ENCODE results near the gene FAAP100.

FAAP100 gene

GRCh38 chr17:81567191-81567590, 15.0 kb upstream of the FAAP100 start:
- Mint-ChIP-seq H3K36me3 (peaks cover 99% of the 10 kb centered on the region), H3K4me3 (no peak overlapping the region), H3K27ac (no peak overlapping the region), H3K9me3 (no peaks in the 10 kb centered on the region), H3K4me1 (no peaks in the 10 kb centered on the region)
- no peak for DNase-seq (ENCODE audit: low spot score in 2 of 2)
- ATAC-seq: no peak

- H3K27ac Mint-ChIP-seq: peak overlapping the region; percentile 23
- no peak for DNase-seq (ENCODE audit: low spot score in 2 of 2)
- no peak for ATAC-seq
- no peak overlapping the region for H3K4me3 Mint-ChIP-seq
- peaks cover 99% of the 10 kb centered on the region for H3K36me3 Mint-ChIP-seq
- no peaks in the 10 kb centered on the region for H3K9me3 Mint-ChIP-seq
- no peaks in the 10 kb centered on the region for H3K4me1 Mint-ChIP-seq
These were observed 14.4 kb upstream of the FAAP100 start for GRCh38 chr17:81566461-81567126.

GRCh38 chr17:81565231-81565630, 13.1 kb upstream of the FAAP100 start:
- peak overlapping the region; percentile 23 for H3K27ac Mint-ChIP-seq
- ATAC-seq (no peak), DNase-seq (ENCODE audit: low spot score in 2 of 2) (no peak)
- H3K4me3 Mint-ChIP-seq: no peak overlapping the region
- no peaks in the 10 kb centered on the region for H3K9me3 Mint-ChIP-seq
- peaks cover 99% of the 10 kb centered on the region for H3K36me3 Mint-ChIP-seq
- no peaks in the 10 kb centered on the region for H3K4me1 Mint-ChIP-seq

- no peaks in the 10 kb centered on the region for H3K4me1 Mint-ChIP-seq
- H3K27ac Mint-ChIP-seq: no peak overlapping the region
- H3K4me3 Mint-ChIP-seq: no peak overlapping the region
- DNase-seq (ENCODE audit: low spot score in 2 of 2) (no peak), ATAC-seq (no peak)
- no peaks in the 10 kb centered on the region for H3K9me3 Mint-ChIP-seq
- H3K36me3 Mint-ChIP-seq: peaks cover 99% of the 10 kb centered on the region
These were observed 12.6 kb upstream of the FAAP100 start for GRCh38 chr17:81564778-81565177.

DNA sequence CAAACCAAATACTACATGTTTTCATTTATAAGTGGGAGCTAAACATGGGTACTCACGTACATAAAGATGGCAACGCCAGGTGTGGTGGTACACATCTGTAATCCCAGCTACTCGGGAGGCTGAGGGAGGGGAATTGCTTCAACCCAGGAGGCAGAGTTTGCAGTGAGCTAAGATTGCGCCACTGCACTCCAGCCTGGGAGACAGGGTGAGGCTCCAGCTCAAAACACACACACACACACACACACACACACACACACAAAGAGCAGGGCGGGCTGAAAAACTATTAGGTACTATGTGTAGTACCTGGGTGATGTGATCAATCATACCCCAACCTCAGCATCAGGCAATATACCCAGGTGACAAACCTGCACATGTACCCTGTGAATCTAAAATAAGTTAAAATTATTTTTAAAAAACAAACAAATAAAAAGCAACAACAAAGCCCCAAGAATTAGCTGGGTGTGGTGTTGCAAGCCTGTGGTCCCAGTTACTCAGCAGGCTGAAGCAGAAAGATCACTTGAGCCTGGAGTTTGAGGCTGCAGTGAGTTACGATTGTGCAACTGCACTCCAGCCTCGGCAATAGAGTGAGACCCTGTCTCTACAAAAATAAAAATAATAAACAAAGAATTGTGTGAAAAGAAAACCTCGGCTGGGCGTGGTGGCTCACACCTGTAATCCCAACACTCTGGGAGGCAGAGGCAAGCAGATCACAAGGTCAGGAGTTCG, 11.9 kb upstream of the FAAP100 start:
- no peak overlapping the region for H3K27ac Mint-ChIP-seq
- no peak overlapping the region for H3K4me3 Mint-ChIP-seq
- H3K36me3 Mint-ChIP-seq: peaks cover 98% of the 10 kb centered on the region
- H3K9me3 Mint-ChIP-seq: no peaks in the 10 kb centered on the region
- ATAC-seq (no peak), DNase-seq (ENCODE audit: low spot score in 2 of 2) (no peak)
- no peaks in the 10 kb centered on the region for H3K4me1 Mint-ChIP-seq

GRCh38 chr17:81561494-81561885, 9.3 kb upstream of the FAAP100 start:
- Mint-ChIP-seq H3K4me1 (no peaks in the 10 kb centered on the region), H3K36me3 (peaks cover 97% of the 10 kb centered on the region), H3K4me3 (no peak overlapping the region), H3K9me3 (no peaks in the 10 kb centered on the region), H3K27ac (no peak overlapping the region)
- DNase-seq (ENCODE audit: low spot score in 2 of 2) (no peak), ATAC-seq (no peak)

- Mint-ChIP-seq H3K27ac (no peak overlapping the region), H3K36me3 (peaks cover 86% of the 10 kb centered on the region), H3K4me1 (peaks cover 4% of the 10 kb centered on the region), H3K9me3 (no peaks in the 10 kb centered on the region), H3K4me3 (no peak overlapping the region)
- DNase-seq (ENCODE audit: low spot score in 2 of 2): no peak
- ATAC-seq: no peak
These were observed 7.0 kb upstream of the FAAP100 start for GRCh38 chr17:81558941-81559806.

DNA sequence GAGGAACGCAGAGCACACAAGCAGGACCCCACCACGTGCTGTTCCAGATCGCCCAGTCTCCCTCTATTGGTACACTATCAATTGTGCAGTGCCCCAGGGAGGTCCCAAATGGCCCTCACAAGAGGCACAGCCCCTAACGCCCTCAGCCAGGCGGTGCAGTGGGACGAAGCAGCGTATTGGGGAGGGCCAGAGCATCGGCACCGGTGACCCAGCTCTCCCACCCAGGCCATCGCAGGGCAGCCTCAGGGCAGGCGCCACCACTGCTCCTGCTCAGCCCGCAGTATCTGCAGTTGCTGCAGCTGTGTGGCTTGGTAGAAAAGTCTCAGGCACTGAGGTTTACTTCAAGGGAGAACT, 5.9 kb upstream of the FAAP100 start:
- H3K36me3 Mint-ChIP-seq: peaks cover 83% of the 10 kb centered on the region

DNA sequence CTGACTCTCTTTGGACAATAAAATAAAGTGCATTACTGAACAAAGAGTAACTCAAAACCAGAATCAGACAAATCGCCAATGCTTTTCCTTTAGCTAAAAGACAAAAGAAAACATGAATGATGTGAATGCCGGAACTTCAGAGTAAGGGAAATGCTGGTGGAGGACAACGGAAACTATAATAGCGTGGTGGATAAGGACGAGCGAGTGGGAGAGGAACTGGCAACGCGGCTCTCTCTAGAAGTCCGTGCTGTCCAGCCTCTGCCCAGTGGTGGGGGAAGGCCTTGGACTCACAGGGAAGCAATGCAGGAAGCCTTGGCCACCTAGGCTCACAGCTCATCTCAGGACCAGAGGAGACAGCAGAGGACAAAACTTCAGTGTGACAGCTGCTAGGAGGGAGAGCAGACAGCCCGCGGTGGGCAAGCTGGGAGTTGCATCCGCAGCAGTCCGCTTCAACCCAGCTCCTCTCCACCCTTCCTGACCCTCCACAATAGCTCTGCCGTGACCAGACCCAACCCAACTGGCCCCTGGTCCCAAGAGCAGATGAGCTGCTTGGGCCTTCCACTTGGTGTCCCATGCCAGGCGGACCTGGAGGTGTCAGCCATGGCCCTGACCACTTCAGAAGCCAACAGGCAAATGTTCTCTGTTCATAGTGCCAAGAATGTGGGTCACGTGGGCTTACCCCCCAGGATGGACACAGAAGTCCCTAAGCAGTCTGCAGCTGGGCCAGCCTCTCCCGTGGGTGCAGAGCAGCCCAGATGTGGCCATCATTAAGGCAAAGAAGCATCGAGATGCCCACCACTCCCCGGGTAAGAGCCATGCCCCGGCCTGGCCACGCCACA, 5.3 kb upstream of the FAAP100 start:
- H3K4me1 Mint-ChIP-seq: peaks cover 18% of the 10 kb centered on the region
- H3K27ac Mint-ChIP-seq: peak overlapping the region; percentile 6

More for the DNA sequence above, 5.9 kb upstream of the FAAP100 start:
- DNase-seq (ENCODE audit: low spot score in 2 of 2): no peak
- peaks cover 15% of the 10 kb centered on the region for H3K4me1 Mint-ChIP-seq
- no peak for ATAC-seq
- H3K9me3 Mint-ChIP-seq: no peaks in the 10 kb centered on the region
- H3K4me3 Mint-ChIP-seq: no peak overlapping the region
- H3K27ac Mint-ChIP-seq: peak overlapping the region; percentile 6

DNA sequence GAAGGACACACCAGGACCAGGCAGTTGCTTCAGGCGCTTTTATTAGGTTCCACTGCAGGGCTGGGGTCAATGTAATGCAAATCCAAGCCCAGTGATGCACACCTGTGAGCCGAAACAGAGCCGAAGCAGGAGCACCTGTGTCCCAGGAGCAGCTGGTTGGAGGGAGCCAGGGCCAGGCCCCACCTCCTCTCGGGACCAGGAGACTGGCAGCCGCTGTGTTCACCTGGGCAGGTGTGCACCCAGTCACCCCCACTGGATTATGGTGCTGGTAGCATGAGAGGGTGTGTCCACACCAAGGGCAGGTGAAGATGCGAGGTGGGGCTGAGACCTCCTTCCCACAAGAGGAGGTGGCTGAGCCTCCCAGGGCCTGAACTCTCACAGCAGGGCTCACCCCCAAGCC, 4.7 kb upstream of the FAAP100 start:
- no peak for DNase-seq (ENCODE audit: low spot score in 2 of 2)

More for the DNA sequence above, 5.3 kb upstream of the FAAP100 start:
- H3K9me3 Mint-ChIP-seq: no peaks in the 10 kb centered on the region
- H3K4me3 Mint-ChIP-seq: no peak overlapping the region
- DNase-seq (ENCODE audit: low spot score in 2 of 2) (no peak), ATAC-seq (no peak)
- H3K36me3 Mint-ChIP-seq: peaks cover 82% of the 10 kb centered on the region

GRCh38 chr17:81556175-81556691, 4.1 kb upstream of the FAAP100 start:
- H3K36me3 Mint-ChIP-seq: peaks cover 75% of the 10 kb centered on the region
- no peak for DNase-seq (ENCODE audit: low spot score in 2 of 2)
- ATAC-seq: no peak
- H3K27ac Mint-ChIP-seq: no peak overlapping the region
- peaks cover 24% of the 10 kb centered on the region for H3K4me1 Mint-ChIP-seq
- H3K9me3 Mint-ChIP-seq: no peaks in the 10 kb centered on the region
- H3K4me3 Mint-ChIP-seq: no peak overlapping the region

More for the DNA sequence above, 4.7 kb upstream of the FAAP100 start:
- Mint-ChIP-seq H3K4me1 (peaks cover 18% of the 10 kb centered on the region), H3K27ac (peak overlapping the region; percentile 6), H3K9me3 (no peaks in the 10 kb centered on the region), H3K4me3 (no peak overlapping the region), H3K36me3 (peaks cover 76% of the 10 kb centered on the region)
- ATAC-seq: no peak

DNA sequence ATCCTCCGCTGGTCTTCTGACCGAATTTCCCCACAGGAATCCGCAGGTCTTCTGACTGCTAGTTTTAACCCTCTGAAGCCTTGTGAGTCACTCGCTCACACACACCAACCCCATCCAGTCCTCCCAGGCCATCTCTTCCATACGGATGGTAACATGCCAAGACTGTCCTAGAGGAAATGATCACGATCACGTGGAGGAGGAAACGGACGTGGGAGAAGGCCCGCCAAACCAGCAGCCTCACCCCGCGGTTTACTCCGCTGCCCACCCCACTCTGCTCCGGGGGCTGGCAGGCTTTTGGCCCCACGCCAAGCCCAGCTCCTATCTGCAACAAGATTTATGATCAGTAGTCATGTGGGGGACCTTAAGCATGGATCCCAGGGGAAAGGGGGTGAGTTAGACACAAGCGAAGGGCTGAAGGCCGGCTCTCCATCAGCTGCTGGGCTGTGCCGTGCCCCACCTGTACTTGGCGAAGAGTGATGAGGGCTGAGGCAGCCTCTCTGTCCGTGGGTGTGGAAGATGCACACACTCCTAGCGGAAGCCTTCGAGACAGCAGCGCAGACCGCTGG, 1.5 kb upstream of the FAAP100 start:
- peaks cover 45% of the 10 kb centered on the region for H3K4me1 Mint-ChIP-seq
- H3K36me3 Mint-ChIP-seq: peaks cover 77% of the 10 kb centered on the region
- peak overlapping the region; percentile 89 for H3K27ac Mint-ChIP-seq
- DNase-seq (ENCODE audit: low spot score in 2 of 2): no peak
- H3K4me3 Mint-ChIP-seq: peak overlapping the region; percentile 87
- no peaks in the 10 kb centered on the region for H3K9me3 Mint-ChIP-seq
- ATAC-seq: peak; percentile 8

- peaks cover 45% of the 10 kb centered on the region for H3K4me1 Mint-ChIP-seq
- peak; percentile 80 for ATAC-seq
- peaks cover 77% of the 10 kb centered on the region for H3K36me3 Mint-ChIP-seq
- H3K4me3 Mint-ChIP-seq: peak overlapping the region; percentile 87
- peak overlapping the region; percentile 89 for H3K27ac Mint-ChIP-seq
- DNase-seq (ENCODE audit: low spot score in 2 of 2): peak; percentile 43 to 89
- no peaks in the 10 kb centered on the region for H3K9me3 Mint-ChIP-seq
These were observed 964 bp upstream of the FAAP100 start for GRCh38 chr17:81553018-81553615.
